GM12878 (cell line): ENCODE data around the gene LLPH.

Experiments used
- EP300 ChIP-seq, 2 experiments: fragments of 150-350 bp in 1 of 2; IDR thresholded peaks; 2 replicates each; pipeline ENCODE4 v1.6.1; 2011 to 2012; ENCODE audit warnings: low read depth in 2 of 2, low read length in 2 of 2, borderline replicate concordance in 1 of 2, improper control_type of control experiment in 1 of 2, inconsistent platforms in 1 of 2; ENCODE audit not compliant: control insufficient read depth in 1 of 2
- MTA2 ChIP-seq: fragments of 450-650 bp; IDR thresholded peaks from 2 replicates; pipeline ENCODE4 v1.6.1; 2016; ENCODE audit warnings: low read depth, mild to moderate bottlenecking, moderate library complexity
- NFYB ChIP-seq: IDR thresholded peaks from 2 replicates; pipeline ENCODE4 v1.6.1; 2011; ENCODE audit warnings: low read depth, mild to moderate bottlenecking, low read length, improper control_type of control experiment, moderate library complexity; ENCODE audit not compliant: insufficient read depth
- POLR2AphosphoS5 ChIP-seq: IDR thresholded peaks from 2 replicates; pipeline ENCODE4 v1.6.1; 2011; ENCODE audit warnings: mild to moderate bottlenecking, low read length, inconsistent platforms
- SMARCA5 ChIP-seq: fragments of 450-650 bp; IDR thresholded peaks from 2 replicates; pipeline ENCODE4 v1.6.1; 2017; ENCODE audit warnings: mild to moderate bottlenecking
- ZBED1 ChIP-seq: IDR thresholded peaks from 2 replicates; pipeline ENCODE4 v1.6.1; 2016; ENCODE audit warnings: borderline replicate concordance
- TF ChIP-seq, protein P1 (sequence below), 3 experiments: IDR thresholded peaks in 2 of 3; conservative IDR thresholded peaks in 1 of 3; 2 replicates each; pipeline ENCODE4 v1.5.1; 2011; ENCODE audit warnings: low read depth in 3 of 3, low read length in 3 of 3, mild to moderate bottlenecking in 3 of 3, control low read depth in 2 of 3, moderate library complexity in 2 of 3, inconsistent platforms in 1 of 3, mixed read lengths in 1 of 3; ENCODE audit not compliant: control insufficient read depth in 2 of 3, insufficient read depth in 1 of 3; ENCODE audit errors: extremely low read depth in 1 of 3

DNA sequence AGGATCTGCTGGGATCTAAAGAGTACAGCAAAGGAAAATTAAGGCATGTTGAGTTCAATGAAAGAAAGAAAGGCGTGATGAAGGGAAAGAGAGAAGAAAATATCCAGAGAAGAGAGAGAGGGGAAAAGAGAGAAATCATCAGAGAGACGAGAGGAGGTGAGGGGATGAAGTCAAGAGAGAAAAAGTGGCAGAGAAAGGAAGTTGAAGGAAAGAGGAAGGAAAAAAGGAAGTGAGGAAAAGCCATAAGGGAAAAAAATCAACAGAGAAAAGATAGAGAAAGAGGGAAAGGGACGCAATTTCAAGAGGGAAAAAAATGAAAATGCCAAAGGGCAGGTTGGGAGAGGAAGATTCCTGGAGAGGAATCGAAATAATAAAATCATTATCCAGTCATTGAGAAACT is 40.4 kb downstream of the LLPH start:
- TF ChIP-seq, protein P1, sequence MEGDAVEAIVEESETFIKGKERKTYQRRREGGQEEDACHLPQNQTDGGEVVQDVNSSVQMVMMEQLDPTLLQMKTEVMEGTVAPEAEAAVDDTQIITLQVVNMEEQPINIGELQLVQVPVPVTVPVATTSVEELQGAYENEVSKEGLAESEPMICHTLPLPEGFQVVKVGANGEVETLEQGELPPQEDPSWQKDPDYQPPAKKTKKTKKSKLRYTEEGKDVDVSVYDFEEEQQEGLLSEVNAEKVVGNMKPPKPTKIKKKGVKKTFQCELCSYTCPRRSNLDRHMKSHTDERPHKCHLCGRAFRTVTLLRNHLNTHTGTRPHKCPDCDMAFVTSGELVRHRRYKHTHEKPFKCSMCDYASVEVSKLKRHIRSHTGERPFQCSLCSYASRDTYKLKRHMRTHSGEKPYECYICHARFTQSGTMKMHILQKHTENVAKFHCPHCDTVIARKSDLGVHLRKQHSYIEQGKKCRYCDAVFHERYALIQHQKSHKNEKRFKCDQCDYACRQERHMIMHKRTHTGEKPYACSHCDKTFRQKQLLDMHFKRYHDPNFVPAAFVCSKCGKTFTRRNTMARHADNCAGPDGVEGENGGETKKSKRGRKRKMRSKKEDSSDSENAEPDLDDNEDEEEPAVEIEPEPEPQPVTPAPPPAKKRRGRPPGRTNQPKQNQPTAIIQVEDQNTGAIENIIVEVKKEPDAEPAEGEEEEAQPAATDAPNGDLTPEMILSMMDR (IDR thresholded peaks at IDR 0.05 in 2 of 3, conservative IDR thresholded peaks at IDR 0.05 in 1 of 3; ENCODE audit: control insufficient read depth in 2 of 3, extremely low read depth in 1 of 3, insufficient read depth in 1 of 3, low read depth in 3 of 3, low read length in 3 of 3), result no peak
- TF ChIP-seq MTA2 (no peak), ZBED1 (no peak), NFYB (no peak), SMARCA5 (no peak), EP300 (IDR thresholded peaks at IDR 0.05; ENCODE audit: borderline replicate concordance in 1 of 2, control insufficient read depth in 1 of 2, low read depth in 2 of 2, low read length in 2 of 2) (no peak), POLR2AphosphoS5 (no peak)
